ENCODE results near the gene MCF2L.

- no peak for TF ChIP-seq CTCF (IDR thresholded peaks at IDR 0.05)
- no peak for TF ChIP-seq POLR2A (IDR thresholded peaks at IDR 0.05)
Measured at GRCh38 chr13:112965573-112966115, 3.4 kb upstream of the MCF2L start.
